ENCODE data around the gene GPBAR1. TPM values are rescaled to one million over a fixed set of nuclear protein-coding genes. Genes with fewer than 3 reads are reported as not detected.

GPBAR1 gene
- total RNA-seq, 2 experiments from 2014 or later, result 0.16 to 0.45 TPM

DNA sequence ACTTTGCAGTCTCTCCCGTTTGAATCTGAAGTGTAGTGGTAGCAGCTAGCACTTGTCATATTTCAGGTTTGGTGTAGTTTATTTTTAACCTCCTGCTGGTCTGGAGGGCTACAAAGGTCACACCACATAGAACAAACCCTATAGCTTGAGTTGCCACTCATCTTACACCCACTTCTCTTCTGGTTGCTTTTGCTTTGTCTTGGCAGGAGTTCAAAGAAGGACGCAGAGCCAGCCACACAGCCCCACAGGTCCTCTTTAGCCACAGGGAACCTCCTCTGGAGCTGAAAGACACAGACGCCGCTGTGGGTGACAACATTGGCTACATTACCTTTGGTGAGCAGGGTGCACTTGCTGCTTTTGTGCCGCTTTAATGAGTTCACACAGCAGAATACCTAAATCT, 15.6 kb upstream of the GPBAR1 start:
- H3K4me1 Mint-ChIP-seq (ENCODE audit: low read depth), result peaks cover 55% of the 10 kb centered on the region
- intact Hi-C loops (cut with micrococcal nuclease), result no loop called here
- H3K27ac Mint-ChIP-seq, result peak overlapping the region; percentile 85
- CTCF ChIA-PET, result interaction anchor here (1.2 to 4.0 kb wide), 5 partner anchors 9 to 77 kb away, joined by 3 to 16 read pairs (median 4); no protein-coding TSS in a partner anchor
- H3K36me3 Mint-ChIP-seq (ENCODE audit: low read depth), result peaks cover 80% of the 10 kb centered on the region
- no peaks in the 10 kb centered on the region for H3K9me3 Mint-ChIP-seq
- no peaks in the 10 kb centered on the region for H3K27me3 Mint-ChIP-seq
- TF ChIP-seq, protein P1, sequence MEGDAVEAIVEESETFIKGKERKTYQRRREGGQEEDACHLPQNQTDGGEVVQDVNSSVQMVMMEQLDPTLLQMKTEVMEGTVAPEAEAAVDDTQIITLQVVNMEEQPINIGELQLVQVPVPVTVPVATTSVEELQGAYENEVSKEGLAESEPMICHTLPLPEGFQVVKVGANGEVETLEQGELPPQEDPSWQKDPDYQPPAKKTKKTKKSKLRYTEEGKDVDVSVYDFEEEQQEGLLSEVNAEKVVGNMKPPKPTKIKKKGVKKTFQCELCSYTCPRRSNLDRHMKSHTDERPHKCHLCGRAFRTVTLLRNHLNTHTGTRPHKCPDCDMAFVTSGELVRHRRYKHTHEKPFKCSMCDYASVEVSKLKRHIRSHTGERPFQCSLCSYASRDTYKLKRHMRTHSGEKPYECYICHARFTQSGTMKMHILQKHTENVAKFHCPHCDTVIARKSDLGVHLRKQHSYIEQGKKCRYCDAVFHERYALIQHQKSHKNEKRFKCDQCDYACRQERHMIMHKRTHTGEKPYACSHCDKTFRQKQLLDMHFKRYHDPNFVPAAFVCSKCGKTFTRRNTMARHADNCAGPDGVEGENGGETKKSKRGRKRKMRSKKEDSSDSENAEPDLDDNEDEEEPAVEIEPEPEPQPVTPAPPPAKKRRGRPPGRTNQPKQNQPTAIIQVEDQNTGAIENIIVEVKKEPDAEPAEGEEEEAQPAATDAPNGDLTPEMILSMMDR (IDR thresholded peaks at IDR 0.05), result no peak
- peak; percentile 57 for DNase-seq
- peak; percentile 77 for ATAC-seq
- H3K4me3 Mint-ChIP-seq, result no peak overlapping the region
- POLR2A ChIA-PET, result interaction anchor here (0.5 to 8.2 kb wide), 8 partner anchors 10 to 122 kb away, joined by 3 to 75 read pairs (median 5); partner anchors contain the start of genes AAMP and PNKD

DNA sequence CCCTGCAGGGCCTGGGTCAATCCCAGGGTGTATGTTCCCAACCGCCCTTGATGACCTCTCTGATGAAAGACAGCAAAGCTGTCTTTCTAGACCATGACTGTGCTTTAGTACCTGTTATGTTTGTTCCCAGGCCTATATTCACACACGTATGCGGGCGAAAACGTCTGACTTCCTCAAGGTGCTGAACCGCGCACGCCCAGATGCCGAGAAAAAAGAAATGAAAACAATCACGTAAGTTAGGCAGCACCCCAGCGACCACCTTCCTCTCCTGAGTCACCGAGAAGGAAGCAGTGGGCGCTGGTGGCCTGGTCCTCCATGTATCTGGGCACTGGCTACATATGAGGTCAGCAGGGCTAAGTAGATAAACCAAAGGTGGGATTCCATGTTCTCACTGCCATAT, 11.1 kb upstream of the GPBAR1 start:
- DNase-seq, result no peak
- Mint-ChIP-seq H3K27me3 (no peaks in the 10 kb centered on the region), H3K27ac (peak overlapping the region; percentile 53), H3K4me1 (ENCODE audit: low read depth) (peaks cover 29% of the 10 kb centered on the region), H3K4me3 (no peak overlapping the region), H3K9me3 (no peaks in the 10 kb centered on the region), H3K36me3 (ENCODE audit: low read depth) (peaks cover 73% of the 10 kb centered on the region)
- no peak for ATAC-seq
- intact Hi-C loops (cut with micrococcal nuclease), result no loop called here
- CTCF ChIA-PET, result no interaction called here
- TF ChIP-seq, protein P1 (IDR thresholded peaks at IDR 0.05), result no peak
- POLR2A ChIA-PET, result interaction anchor here (0.7 to 1.4 kb wide), 2 partner anchors 14 to 450 kb away, joined by 3 to 5 read pairs; no protein-coding TSS in a partner anchor

DNA sequence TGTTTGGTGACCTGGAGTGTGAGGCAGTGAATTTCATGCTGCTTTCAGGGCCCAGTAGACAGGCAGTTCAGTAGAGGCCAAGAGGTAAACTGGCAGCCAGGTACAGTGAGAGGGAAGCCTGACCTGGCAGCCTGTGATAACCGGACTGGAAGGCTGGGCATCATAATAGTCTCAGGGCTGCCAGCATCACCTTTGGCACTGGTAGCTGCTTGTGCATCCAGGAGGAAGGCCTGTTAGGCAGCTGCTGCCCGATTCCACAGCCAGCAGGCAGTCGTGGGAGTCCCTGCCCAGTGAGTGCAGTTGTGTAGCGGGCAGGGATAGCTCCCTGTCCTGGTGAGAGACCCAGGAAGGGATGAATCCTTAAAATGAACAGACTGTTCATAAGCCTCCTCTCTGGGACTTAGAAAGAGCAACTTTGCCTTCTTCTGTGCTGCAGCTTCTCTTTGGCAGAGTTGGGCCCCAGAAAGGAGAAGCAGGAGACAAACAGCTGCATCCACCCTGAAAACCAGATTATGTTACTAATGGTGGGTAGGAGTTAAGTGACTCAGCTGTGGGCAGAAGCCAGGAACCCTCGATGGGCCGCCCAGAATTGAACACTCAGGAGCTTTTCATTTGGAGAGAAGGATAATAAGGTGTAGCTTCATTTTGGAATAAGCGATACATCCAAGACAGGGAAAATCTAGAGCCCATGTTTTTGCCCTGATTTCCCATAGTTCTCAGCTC, 8.1 kb upstream of the GPBAR1 start:
- CTCF ChIA-PET, result interaction anchor here (0.8 to 1.6 kb wide), 5 partner anchors 18 to 71 kb away, joined by 3 to 4 read pairs (median 4); partner anchors contain the start of genes AAMP and PNKD

DNA sequence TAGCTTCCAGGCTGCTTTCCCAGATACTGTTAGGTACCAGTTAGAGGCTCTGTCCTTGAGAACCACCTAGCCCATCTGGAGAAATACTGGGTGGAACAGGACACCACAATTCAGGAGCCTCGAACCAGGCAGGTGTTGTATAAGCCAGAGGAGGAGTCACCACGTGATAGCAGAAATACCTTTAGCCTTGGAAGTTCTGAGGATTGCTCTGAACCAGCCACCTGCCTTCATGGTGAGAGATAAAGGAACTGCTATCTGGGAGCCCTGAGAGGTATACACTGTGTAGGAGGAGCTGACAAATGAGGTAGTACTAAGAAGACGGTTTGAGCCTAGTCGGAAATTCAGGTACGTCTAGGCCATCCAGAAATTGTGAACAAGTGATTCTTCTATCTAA, 7.6 kb upstream of the GPBAR1 start:
- DNase-seq (no peak), ATAC-seq (no peak)
- no peaks in the 10 kb centered on the region for H3K9me3 Mint-ChIP-seq
- peaks cover 41% of the 10 kb centered on the region for H3K4me1 Mint-ChIP-seq (ENCODE audit: low read depth)
- intact Hi-C loops (cut with micrococcal nuclease), result no loop called here
- peaks cover 59% of the 10 kb centered on the region for H3K36me3 Mint-ChIP-seq (ENCODE audit: low read depth)
- H3K27ac Mint-ChIP-seq, result peak overlapping the region; percentile 63
- CTCF ChIA-PET, result interaction anchor here (1.1 to 1.5 kb wide), 4 partner anchors 18 to 72 kb away, joined by 3 to 7 read pairs (median 4); partner anchors contain the start of genes AAMP and PNKD
- no peak overlapping the region for H3K4me3 Mint-ChIP-seq
- POLR2A ChIA-PET, result interaction anchor here (0.9 to 4.2 kb wide), 8 partner anchors 9 to 55 kb away, joined by 3 to 31 read pairs (median 6); no protein-coding TSS in a partner anchor
- TF ChIP-seq, protein P1 (IDR thresholded peaks at IDR 0.05), result no peak
- H3K27me3 Mint-ChIP-seq, result no peaks in the 10 kb centered on the region

More for the DNA sequence above, 8.1 kb upstream of the GPBAR1 start:
- Mint-ChIP-seq H3K4me1 (ENCODE audit: low read depth) (peaks cover 38% of the 10 kb centered on the region), H3K9me3 (no peaks in the 10 kb centered on the region), H3K27ac (peak overlapping the region; percentile 63), H3K36me3 (ENCODE audit: low read depth) (peaks cover 62% of the 10 kb centered on the region), H3K4me3 (no peak overlapping the region), H3K27me3 (no peaks in the 10 kb centered on the region)
- DNase-seq (no peak), ATAC-seq (no peak)
- POLR2A ChIA-PET, result interaction anchor here (0.9 to 4.2 kb wide), 9 partner anchors 8 to 54 kb away, joined by 3 to 31 read pairs (median 5); partner anchors contain the start of gene GPBAR1
- intact Hi-C loops (cut with micrococcal nuclease), result no loop called here
- TF ChIP-seq, protein P1 (IDR thresholded peaks at IDR 0.05), result no peak

All from activated CD8-positive, alpha-beta T cell treated with anti-CD3 and anti-CD28 coated beads for 36 hours (primary cell).